OCI-M1 (cell line): ENCODE results near the gene MAP6D1.
A peak's percentile ranks its signal among the peaks of the same experiment; 100 is the strongest.

ENCODE experiments used
- DNase-seq: peaks from one replicate; lab custom pipeline; 2025; lab: John Stamatoyannopoulos, UW

MAP6D1 gene

DNA sequence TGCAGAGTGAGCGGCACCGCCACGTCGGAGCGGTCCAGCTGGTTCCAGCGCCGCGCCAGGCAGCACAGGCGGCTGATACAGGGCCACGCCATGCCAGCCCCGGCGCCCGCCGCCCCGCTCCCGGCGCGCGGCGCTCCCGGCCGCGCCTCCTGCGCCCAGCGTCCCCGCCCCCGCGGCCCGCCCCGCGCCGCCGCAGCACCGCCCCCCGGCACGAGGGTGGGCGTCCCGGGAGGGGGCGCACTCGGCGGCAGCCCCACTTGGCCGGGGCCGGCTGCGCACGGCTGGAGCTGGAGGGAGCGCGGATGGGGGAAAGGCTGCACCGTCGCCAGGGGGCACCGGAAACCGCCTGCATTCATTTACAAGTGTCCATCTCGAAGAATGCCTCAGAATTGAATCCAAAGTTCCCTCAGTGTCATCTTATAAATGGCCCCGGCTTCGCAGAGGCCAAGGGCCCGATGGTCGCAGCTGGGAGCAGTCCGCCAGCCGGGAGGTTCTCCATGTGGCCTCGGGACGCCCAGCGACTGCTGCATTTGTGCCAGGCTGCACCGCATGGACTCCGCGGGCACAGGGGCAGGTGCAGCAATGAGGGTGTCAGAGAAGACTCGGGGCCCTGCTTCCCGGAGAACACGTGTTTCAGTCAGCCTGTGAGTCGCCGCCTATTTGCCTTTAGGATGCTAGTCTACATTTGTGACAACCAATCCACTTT is at the start of gene MAP6D1:
Gene MAP6D1, minus strand, starts transcription at position 122 of the 706 bp plus-strand sequence. Its CDS starts 30 bp downstream, at position 92.
- peak; percentile 37 for DNase-seq

DNA sequence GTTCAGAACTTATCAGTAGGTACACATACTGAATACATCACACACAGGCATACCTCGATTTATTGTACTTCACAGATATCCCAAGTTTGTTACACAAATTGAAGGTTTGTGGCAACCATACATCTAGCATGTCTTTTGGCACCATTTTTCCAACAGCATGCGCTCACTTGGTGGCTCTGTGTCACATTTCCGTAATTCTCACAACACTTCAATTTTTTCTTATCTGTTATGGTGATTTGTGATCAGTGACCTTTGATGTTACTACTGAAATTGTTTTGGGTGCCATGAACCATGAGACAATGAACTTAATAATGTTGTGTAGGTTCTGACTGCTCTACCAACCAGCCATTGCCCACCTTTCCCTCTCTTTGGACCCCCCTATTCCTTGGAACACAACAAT is 48.5 kb upstream of the MAP6D1 start:
- DNase-seq = no peak

DNA sequence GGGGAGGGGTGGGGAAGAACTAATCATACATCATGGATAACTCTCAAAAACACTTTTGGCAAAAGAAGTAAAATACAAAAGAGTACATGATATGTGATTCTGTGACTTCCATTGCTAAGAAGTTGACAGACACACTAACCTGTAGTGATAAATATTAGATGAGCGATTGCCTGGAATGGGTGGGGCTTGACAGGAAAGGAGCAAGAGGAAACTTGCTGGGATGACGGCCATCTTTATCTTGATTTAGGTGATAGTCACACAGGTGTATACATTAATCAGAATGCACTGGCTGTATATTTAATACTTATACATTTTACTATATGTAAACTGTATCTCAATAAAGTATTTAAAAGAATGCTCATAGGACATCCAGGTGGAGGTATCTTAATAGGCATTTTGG is 46.2 kb upstream of the MAP6D1 start:
- no peak for DNase-seq

DNA sequence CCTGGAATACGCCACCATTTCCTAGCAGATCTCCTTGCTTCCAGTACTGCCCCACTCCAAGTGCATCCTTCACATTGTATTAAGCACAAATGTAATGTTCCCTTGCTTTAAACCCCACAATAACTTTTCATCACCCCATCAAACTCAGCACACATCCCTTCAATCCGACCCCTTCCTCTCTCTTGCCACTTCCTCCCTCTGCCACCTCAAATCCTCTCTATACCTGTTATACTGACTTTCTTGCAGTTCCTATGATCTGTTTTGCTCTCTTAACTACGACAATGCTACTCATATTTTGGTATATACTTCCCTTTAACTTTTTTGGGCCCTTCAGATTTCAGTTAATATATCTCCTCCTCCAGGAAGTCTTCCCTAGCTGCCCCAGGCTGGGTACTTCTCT is 45.2 kb upstream of the MAP6D1 start:
- DNase-seq = no peak

DNA sequence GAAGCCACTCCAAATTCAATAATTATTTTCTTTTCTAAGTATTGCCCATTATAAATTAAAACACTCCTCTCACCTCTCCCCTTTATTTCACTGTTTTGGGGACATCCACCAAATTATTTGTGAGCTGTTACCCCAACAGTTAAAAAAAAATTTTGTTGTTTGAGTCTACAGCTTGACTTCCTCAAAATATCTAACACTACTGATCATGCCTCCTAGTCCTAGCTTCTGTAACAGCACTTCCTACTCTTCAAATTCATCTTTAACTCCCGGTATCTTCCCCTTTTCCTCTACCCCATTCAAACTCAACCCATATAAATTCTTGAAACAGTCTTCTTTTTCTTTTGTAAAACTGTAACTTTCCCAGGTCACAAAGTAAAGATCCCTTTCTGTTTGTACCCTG is 43.4 kb upstream of the MAP6D1 start:
- DNase-seq = peak; percentile 52

DNA sequence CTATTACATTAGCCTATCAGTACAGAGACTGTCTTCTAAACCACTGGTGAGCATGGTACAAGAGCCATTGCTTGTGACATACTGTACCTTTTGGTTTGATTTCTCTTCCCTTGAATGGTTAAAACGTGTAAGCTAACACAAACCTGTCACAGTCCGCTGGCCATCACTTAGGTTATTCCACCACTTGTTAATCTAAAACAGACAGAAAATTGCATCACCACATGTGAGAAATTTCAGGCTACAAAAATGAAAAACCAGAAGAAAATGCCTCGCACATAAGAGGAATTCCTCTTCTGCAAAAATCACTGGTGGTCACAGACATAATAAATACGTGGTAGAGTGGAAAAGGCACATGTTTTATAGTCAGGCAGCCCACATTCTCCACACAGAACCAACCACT is 37.2 kb upstream of the MAP6D1 start:
- no peak for DNase-seq

DNA sequence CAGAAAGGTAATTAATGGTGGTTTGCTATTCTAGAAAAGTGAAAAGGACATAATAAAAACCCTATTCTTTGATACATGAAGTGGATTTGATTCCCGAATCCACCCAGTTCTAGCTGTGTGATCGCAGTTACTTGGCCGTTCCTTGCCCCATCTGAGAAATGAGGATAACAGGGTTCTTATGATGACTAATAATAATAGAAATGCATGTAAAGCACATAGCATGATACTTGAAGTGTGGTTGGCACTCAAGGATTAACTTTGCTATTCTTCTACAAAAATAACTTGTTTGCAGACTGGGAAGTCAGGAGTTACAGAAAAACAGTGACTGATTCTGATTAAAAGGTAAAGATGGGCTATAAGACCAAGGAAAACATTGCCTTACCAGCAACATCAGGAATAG is 32.5 kb upstream of the MAP6D1 start:
- no peak for DNase-seq

DNA sequence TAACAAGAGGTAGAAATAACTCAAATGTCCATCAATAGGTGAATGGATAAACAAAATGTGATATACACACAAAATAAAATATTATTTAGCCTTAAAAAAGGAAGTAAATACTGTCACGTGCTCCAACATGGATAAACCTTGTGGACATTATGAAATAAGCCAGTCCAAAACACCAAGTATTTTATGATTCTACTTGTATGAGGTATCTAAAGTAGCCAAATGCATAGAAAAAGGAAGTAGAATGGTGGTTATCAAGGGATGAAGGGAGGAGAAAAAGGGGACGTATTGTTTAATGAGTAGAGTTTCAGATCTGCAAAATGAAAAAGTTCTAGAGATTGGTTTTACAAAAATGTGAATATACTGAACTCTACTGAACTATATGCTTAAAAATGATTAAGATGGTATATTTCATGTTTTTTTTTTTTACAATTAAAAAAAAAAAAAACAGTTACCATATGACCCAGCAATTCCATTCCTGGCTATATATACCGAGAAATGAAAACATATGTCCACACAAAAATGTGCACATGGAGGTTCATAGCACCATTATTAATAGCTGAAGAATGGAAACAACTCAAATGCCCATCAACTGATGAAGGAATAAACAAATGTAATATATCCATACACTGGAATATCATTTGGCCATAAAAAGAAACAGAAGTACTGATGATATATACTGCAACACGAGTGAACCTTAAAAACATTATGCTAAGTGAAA is 29.1 kb upstream of the MAP6D1 start:
- DNase-seq = no peak

DNA sequence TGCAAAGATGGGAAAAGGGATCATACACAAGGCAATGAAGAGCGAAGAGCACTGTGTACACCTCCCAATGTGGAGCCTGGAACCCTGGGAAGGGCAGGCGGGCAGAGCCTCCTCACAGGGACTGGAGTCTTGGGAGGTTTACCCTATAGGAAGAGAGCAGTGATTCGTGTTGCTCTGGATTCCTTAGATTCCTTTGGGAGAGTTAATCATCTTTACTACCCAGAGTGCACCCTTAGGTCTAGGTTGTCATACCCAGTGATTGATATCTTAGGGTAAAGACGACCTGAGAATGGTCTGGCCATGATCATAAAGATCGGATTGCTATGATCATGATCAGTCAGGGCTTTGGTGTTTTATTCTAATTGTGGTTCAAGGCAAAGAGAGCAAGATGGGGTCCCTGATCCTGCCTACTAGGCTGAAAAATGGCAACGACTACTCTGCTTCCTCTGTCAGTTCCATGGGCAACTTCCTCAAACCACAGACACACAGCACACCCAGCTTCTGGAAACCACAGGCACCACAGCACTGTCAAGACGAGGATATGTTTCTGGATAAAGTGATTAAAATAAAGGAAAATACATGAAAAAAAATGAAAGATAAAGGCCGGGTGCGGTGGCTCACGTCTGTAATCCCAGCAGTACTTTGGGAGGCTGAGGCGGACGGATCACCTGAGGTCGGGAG is 20.4 kb upstream of the MAP6D1 start:
- DNase-seq = peak; percentile 1

DNA sequence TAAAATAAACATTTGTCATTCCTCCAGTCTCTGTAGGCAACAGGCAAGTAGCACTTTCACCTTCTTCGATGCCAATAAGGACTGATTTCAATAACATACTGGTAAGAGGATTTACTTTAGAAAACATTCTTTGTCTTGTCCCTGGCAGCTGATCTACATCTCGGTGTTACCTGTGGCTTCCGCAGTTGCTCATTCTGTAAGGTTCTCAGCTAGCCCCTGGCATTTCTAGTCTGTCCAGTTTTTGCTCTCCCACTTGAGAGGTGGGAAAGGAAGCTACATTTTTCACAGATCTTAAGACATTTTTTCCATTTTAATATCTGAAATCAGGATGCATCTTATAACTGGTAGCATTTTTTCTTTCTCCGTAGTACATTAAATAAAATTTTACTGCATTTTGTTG is 19.7 kb upstream of the MAP6D1 start:
- DNase-seq = no peak

DNA sequence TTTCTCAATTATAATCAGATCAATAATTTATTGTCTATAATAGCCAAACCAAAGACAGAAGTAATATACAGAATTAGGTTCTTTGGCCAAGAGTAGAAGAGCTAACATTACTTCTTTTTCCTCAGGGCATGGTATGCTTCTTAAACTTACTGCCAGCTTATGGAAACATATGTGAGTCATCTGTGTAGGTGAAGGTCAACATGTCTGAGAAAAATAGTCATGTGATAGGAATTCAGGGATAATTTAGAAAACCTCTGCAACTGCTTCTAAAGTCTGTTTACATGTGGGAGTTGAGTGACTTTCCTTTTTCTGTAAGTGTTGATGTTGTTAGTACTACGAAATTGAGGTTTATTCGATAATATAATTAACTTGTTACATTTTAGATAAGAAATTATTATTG is 19.2 kb upstream of the MAP6D1 start:
- peak; percentile 1 for DNase-seq

DNA sequence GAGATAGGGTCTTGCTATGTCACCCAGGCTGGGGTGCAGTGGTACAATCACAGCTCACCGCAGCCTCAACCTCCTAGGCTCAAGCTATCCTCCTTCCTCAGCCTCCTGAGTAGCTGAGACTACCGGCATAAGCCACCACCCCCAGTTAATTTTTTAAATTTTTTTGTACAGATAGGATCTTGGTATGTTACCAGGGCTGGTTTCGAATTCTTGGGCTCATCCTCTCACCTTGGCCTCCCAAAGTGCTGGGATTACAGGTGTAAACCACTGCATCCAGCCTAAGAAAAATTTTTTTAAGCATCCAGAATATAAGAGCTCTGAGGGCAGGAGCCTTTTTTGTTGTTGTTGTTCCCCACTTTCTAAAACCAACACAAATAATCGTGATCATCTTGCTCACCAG is 14.4 kb upstream of the MAP6D1 start:
- no peak for DNase-seq

DNA sequence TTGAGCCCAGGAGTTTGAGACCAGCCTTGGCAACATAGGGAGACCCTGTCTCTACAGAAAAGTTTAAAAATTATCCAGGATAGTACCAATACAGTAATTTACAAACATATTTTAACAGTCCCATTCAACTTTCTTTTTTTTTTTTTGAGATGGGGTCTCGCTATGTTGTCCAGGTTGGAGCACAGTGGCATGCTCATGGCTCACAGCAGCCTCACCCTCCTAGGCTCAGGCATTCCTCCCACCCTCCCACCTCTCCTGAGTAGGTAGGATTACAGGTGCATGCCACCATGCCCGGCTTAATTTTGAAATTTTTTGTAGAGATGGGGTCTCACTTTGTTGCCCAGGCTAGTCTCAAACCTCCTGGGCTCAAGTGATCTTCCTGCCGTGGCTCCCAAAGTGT is 12.5 kb upstream of the MAP6D1 start:
- no peak for DNase-seq

DNA sequence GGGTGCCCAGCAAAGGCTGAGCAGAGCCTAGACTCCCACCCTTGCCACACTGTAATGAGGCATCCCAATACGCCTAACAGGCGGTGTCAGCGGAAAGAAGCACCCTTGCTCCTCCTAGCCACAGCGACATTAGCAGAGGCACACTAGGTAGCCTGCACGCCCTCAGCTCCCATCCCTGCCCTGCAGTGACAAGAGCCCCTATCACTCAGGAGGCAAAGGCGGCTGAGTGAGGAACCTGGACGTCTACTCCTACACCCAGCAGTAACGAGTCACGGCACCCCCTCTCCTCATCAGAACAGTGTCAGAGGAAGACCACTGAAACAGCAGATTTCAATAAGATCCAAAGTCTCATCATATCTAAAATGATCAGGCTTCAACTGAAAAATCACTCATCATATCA is 12.0 kb upstream of the MAP6D1 start:
- no peak for DNase-seq

DNA sequence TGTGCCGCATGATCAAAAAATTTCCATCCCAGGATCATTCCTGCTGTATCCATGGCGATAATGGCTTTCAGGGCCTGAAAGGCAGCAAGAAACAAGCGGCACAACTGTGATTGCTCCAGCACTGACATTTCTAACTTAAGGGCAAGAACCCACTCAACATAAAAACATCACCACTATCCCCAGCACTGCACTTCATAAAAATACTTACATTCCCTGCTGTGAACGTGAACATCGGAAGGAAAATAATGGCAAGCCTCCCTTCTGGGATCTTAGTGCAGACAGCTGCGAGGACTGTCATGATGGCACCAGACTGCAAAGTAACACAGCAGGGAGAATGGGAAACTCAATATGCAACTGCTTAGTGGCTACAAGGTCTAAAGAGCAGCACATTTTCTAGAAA is 8.1 kb upstream of the MAP6D1 start:
- no peak for DNase-seq

DNA sequence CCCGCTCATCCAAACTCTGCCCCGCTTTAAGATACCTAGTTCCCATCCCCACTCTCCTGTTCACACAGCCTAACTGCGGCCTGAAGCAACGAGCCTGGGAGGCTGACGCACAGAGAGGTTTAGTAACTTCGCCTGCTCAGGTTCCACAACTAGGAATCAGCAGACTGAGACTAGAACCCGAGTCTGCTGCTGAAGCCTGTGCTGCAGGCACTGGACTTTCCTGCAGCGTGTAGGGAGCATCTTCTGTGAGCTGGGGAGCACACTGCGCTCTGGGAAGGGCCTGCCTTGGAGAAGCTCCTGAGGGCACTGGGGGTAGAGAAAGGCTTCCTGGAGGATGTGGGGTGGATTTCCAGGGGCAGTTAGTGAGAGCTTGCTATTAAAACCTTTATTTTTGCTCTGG is 4.8 kb upstream of the MAP6D1 start:
- DNase-seq = no peak

DNA sequence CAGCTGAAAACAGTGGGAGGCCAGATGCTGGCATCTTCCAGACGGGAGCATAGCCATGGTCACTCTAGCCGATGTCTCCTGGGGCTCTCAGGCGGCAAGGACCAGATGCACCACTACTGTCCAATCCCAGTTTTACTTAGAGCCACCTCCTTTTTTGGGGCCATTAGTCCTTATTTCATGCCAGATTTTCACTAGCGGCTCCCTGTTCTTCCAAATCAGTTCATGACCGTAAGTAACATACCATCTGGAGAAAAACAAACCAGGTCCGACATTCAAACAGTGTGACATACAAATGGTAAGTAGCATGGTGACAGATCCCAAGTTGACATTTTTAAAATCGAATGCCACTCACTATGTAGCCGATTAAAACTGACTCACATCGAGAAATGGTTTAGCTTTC is 4.1 kb upstream of the MAP6D1 start:
- DNase-seq = no peak

DNA sequence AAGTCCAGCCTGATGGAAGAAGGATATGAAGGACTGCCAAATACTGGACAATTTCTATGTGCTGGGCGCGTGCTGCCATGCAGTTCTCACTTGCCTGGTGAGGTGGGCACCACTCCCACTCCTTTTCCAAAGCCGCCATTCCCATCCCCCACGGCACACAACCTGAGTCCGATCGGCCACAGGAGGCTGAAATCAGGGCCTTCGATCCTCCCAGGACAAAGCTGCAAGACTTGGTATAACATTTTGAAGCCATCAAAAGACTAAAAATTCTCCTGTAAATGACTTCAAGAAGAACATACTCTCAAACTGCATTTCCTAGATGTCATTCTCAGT is 3.1 kb upstream of the MAP6D1 start:
- DNase-seq = no peak

DNA sequence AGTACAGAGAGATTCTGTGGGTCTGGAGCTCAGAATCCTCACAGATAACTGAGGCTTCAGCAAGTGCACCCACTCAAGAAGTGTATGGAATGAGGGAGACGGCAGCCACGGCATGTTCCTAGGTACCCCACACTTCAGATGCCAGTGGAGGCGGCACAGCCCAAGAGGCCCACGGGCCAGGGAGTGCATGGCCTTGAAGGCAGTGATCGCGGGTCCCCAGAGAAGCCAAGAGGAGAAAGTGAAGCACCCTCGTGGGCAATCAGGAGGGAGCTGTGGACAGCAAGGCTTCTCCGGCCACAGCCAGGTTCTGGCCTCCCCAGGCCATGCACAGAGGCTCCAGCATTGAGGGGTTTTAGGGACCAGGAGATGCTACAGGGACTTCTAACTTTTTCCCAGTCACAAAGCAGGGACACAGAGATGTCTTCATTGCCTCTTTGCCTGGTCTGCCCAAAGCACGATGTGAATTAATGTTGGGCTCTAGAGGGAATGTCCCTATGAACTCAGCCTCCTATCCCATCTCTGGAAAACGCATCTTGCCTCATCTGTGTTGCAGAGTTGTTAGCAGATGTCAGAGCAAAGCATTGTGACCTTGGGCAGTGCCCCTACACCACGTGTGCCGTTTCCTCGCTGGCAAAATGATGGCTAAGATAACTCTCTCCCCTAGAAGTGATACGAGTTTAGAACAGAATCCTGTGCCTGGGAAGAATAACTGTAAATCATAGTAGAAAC is 2.6 kb upstream of the MAP6D1 start:
- DNase-seq = no peak

DNA sequence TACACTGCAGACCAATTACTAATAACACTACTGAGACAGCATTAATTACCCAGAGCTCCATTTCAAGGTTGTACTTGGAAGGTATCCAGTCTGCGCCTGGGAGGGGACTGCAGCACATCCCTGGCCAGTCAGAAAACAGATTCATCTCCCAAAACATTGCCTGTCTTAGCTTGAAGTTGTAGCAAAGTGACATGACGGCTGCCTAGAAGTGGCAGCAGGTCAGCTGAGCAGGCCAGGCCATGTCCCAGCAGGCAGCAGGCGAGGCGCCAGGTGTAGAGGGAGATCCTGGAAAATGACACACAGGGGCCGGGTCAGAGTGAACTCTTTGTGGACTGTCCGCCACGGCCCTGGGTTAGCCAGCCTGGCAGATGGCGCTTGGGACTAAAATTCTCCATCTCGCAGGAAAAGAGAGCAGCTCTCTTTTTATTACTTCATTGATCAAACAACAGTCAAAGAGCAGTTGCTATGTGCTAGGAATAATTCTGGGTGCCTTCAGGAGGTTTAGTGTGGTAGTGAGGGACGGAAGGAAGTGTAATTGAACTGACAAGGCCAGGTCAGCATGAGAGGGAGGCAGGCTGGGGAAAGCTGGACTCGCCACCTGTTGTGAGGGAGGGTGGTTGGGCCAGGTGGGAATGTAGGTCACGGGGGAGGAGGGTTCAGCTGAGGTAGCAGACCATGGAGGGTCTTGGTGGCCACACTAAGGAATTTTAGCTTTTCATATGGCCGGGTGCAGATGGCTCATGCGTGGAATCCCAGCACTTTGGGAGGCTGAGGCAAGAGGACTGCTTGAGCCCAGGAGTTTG is 1.3 kb upstream of the MAP6D1 start:
- no peak for DNase-seq

DNA sequence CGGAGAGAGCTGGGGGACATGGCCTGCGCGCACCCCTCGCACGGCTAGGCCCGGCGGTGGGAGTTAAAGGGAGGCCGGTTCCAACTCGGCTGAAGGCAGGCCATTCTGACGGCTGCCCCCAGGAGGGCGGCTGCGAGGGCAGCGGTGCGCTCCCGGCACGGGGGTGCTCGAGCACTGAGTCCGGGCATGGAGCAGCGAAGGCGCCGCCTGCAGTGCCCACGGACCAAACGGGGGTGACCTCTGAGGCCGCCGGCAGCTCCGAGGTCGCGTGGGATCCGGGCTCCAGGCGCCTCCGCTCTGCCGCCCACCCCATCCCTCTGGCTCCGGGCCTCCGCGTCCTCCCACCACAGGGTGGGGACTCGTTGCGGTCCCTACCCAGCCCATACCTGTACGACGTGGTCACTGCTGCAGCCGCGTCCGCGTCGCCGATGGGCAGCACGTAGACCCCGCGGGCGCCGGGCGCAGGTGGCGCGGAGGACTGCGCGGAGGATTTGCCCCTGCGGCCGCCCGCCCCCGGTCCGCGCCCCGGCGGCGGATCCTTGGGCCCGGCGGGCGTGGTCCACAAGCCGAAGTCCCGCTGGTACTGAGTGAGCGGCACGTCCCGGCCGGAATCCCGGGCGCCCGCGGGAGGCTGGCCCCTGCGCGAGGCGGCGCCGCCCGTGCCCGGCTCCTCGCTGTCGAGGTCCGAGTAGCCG is 469 bp downstream of the MAP6D1 start:
- no peak for DNase-seq
